Stimulated activated naive CD4-positive, alpha-beta T cell (primary cell): ENCODE results near the gene STPG3.
"Not testable (repeated sequence)": the region's sequence is repeated elsewhere in the genome, so short reads cannot be mapped to it uniquely, and the experiment has no call there.

Experiments used
- DNase-seq, 6 experiments: peaks; one replicate each; lab custom pipeline; 2025; lab: John Stamatoyannopoulos, UW

STPG3 gene

DNA sequence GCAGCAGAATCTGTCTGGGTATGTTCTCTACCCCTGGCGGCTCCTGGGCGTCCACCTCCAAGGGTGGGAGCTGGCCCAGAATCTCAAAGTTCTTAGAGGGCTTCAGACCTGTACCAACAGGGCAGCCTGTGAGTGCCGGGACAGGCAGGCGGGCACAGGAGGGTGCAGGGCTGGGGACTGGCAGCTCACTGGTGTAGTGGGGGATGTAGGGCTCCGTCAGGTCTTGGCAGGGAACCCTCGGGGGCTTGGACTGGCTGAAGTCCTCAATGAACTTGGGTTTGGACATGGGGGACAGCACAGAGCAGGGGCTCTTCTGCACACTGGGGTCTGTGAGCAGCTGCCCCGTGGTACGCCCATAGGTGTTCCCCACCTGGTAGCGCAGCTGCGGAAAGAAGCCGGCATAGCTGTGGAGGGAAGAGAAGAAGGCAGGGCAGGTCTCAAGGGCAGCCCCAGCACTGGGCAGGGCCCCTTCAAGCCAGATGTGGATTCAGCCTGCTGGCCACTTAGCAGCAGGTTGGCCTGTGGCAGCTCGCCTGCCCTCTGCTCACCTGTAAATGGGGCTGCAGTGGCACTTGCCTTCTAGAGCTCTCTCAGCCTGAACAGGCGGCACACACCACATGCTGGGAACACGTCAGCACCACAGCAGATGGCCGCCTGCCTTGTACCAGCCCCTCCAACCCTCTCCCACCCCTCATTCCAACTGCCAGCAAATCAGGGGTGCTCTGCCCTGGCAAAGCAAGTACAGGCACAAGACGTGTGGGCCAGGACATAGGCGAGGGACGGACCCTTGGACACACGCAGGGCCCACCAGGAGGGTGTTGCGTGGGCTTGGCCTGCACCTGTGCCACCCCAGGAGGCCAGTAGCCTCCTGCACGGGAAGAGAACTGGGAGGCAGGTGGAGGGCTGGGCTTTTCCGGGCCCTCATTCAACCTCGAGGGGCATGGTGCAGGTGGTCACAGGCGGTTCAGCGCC lies 5.3 kb upstream of the STPG3 start:
- no peak for DNase-seq

DNA sequence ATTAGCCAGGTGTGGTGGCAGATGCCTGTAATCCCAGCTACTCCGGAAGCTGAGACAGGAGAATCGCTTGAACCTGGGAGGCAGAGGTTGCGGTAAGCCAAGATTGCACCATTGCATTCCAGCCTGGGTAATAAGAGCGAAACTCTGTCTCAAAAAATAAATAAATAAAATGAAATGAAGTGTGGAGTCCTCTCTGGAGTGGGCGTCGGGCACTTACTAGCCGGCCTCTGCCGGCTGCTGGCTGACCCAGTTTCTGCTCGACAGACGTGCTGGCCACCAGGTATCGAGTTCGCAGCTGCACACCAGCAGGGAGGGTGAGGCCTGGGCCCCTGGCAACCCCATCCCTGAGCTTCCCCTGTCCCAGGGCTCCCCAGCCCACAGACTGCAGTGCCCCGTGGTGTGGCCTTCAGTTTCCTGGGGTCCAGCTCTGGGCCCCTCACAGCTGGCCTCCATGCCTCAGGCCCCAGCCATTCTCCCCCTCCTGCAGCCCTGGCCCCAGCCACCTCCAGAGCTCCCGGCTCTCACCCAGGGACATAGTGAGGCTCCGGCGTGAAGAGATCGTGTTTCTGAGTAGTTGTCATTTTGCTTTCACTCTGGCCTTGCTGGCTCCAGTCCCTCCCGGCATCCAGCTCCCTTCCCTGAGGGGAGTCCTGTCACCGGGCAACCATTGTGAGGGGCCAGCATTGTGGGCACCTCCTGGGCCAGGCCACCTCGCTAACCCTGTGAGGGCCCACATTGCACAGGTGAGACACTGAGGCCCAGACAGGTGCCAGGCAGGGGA lies 3.8 kb upstream of the STPG3 start:
- no peak for DNase-seq

GRCh38 chr9:137247916-137248175 lies 3.2 kb upstream of the STPG3 start:
- DNase-seq, result no peak

DNA sequence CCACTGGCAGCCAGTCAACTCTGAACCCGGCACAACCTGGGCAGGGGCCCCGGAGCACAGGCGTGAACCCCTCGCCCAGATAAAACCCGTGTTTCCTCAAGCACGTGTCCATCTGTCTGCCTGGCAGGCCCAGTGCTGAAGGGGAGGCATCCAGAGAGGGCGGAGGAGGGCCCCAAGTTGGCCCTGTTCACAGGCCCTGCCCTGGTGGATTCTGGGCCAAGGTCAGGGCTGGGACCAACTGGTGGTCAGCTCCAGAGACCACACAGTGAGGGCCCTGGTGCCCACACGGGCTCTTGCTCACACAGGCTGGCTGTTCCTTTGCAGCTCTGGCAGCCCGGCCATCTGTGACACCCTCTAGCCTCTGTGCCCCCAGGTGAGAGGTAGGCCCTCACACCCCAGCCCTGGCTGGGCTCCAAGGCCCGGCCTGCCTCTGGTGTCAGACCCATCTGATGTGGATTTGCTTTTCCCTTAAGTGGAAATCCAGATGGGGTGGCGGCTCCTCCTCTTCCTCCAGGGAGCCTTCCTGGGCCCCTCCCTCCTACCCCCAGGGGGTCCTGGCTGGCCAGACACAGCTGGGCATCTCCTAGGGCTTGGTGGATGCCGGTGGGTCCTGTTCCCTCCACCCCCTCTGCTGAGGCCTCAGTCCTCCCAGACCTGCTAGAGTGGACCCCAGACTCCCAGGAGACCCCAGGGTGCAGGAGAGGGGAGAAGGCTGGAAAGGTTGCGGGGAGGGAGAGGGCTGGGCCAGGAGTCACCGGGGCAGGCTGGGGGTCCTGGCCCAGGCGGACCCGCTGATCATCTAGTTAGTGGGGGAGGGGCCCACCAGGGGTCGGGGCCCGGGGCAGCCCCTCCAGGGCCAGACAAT lies 525 bp upstream of the STPG3 start:
- no peak for DNase-seq

DNA sequence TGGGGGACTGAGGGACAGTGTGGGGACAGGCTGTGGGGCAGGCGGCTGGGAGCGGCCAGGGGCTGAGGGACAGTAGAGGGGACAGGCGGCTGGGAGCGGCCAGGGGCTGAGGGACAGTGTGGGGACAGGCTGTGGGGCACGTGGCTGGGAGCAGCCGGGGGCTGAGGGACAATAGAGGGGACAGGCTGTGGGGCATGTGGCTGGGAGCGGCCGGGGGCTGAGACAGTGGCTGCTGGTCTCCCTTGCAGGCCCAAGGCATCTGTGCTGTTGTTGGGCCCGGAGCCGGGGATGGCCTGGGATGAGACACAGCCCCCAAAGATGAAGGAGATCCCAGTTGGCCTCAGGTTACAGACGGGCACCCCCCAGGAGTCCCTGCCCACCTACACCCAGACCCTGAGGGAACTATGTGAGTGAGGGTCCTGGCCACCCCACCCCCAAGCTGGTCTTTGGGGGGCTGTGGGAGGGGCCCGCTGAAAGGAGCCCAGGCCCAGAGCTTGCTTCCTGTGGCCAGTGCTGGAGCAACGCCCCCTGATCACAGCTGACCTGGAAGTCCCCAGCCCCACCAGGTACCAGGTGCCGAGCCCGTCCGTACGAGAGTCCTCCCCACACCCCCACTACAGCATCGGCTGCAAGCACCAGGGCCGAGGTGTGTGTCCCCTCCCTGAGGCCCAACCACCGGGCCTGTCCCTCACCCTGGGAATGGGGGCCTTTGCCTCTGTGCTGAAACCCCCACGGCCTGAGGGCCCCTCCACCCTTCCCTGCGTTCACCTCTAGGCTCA lies 593 bp downstream of the STPG3 start:
- no peak for DNase-seq

DNA sequence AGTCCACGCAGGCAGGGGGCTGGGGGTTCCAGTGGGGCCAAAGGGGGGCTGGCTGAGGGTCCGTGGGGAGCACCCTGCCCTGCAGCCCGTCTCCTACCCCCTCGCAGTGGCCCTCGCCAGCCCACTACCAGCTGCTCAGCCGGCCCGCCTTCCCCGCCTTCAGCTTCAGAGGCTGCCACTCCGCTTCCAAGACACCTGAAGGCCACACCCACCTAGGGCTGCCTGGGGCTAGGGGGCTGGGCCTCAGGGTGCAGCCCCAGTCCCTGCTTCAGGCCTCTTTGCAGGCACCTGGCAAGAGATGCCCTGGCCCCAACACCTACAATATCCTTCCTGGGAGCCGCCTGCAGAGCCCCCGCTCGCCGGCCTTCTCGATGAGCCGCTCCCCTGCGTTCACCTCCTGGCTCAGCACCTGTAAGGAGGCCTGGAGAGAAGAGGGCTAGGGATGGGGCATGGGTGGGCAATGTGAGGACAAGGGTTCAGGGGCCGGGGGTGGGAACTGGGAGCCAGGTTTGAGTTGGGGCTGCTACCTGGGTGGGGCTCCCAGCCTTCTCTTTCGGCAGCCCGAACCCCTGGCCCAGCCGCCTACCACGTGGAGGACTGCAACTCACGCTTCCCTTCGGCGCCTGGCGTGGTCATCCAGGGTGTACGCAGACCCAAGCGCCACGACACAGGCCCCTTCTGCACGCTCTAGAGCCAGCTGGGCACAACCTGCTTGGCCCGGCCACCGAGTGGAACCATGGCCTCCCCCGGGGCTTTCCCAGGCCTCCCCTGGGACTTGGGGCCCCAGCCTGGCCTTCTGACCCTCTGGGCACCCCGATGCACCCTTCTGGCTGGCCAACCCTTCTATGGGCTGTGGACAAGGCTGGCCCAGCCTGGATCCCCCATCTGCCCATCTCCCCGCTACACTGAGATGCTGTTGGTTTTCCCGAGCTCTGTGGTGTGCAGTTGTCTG lies 1.7 kb downstream of the STPG3 start:
- DNase-seq, result no peak

DNA sequence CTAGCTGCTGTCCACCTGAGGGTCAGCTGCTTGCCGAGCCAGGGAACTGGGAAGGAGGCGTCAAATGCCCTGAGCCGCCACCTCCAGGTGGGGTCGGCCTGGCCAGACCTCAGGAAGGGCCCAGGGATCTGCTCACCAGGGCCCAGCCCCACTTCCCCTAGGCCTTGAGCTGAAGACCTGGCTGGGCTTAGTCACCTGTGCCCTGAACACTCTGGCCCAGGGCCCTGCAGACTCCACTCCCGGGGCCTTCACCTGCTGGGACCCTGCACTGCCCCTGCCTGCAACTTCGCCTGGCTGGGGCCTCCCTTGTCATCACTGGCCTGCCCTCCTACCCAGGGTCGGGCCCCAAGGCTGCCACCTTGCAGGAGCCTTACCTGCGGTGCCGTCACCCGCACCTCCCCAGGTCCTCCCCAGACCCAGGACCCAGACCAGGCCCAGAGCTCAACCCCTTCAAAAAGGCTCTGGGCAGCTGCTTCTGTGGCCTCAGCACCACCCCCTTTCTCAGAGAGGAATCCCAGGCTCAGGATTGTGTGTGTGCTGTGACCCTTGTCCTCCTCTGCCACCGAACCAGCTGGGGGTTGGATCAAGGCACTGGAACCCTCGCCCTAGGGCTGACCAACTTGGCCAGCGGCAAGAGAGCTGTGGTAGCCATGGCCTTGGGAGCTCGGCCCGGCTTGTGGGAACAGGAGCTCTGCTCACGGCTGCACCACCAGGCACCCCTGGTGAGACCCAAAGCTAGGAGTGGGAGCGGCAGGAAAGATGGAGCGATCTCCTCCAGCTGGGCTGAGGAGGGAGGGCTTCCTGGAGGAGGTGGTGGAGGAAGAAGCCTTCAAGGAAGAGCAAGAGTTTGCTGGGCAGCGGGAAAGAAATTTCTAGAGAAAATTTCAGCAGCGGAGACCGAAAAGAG lies 2.9 kb downstream of the STPG3 start:
- no peak for DNase-seq

DNA sequence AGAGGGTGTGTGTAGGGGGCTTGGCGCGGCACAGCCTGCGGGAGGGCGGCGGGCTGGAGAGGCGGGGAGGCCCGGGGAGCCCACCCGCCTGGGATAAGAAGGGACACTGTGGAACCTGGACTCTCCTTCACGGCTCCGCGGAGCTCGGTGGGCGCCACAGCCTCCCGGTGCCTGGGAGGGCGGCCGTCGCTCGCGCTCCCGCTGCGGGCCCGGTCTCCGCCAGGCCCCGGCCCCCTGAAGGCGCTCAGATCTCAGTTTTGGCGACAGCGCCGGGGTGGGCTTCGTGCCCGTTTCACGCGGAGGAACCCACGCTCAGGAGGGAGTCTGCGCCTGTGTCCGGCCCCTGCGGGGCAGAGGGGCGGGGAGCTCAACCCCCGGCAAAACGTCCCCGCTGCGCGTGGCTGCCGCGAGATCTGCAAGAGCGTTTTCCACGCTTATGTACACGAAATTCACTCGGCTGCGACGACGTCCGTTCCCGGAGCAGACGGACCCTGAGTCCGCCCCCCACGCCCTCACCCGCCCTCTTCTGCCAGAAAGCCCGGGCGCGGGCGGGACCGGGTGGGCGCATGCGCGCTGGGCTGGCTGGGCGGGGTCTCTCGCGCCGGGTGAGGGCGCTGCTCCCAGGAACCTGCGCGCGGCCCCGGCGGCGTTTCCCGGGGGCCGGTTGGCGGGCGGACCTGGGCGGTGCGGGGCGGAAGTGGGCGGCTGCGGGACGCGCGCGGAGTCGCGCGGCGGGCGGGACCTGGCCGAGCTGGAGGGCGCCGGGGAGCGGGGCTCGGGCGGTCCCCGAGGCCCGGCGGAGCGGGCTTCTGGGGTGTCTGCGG lies 3.8 kb downstream of the STPG3 start, which contains the start of gene NELFB:
Gene NELFB (plus strand): TSS at position 704 of the 824 bp plus-strand sequence.
- peak; percentile 87 to 97 (median 94) for DNase-seq

GRCh38 chr9:137255448-137256114 lies 4.5 kb downstream of the STPG3 start:
- DNase-seq, result peak in 2 of 6 experiments; percentile 53 to 60

- no peak for DNase-seq
These were observed 5.3 kb downstream of the STPG3 start for GRCh38 chr9:137256362-137256761.

DNA sequence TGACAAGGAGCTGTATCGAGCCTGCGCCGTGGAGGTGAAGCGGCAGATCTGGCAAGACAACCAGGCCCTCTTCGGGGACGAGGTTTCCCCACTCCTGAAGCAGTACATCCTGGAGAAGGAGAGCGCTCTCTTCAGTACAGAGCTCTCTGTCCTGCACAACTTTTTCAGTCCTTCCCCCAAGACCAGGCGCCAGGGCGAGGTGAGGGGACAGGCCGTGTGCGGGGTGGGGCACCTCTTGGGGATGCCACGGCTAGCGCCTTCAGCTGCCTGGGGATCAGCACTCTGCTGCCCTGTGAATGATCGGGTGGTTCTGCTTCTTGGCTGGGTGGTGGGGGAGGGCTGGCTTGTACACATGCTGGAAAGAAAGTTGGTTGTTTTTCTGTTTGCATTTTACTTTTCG lies 5.8 kb downstream of the STPG3 start:
- no peak for DNase-seq

GRCh38 chr9:137262173-137262908 lies 11.3 kb downstream of the STPG3 start:
- DNase-seq, result not testable (repeated sequence)

DNA sequence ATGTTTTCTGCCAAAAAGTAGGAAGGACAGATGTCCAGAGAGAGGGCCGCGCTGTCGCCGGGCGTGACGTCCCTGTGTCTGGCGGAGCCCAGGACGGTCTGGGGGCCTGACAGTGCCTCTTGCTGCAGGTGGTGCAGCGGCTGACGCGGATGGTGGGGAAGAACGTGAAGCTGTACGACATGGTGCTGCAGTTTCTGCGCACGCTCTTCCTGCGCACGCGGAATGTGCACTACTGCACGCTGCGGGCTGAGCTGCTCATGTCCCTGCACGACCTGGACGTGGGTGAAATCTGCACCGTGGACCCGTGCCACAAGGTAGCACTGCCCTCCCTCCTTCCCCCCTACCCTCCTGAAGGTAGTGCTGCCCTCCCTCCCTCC lies 11.8 kb downstream of the STPG3 start:
- no peak for DNase-seq

GRCh38 chr9:137263506-137263905 lies 12.4 kb downstream of the STPG3 start:
- no peak for DNase-seq

GRCh38 chr9:137264067-137264466 lies 13.0 kb downstream of the STPG3 start:
- no peak for DNase-seq

DNA sequence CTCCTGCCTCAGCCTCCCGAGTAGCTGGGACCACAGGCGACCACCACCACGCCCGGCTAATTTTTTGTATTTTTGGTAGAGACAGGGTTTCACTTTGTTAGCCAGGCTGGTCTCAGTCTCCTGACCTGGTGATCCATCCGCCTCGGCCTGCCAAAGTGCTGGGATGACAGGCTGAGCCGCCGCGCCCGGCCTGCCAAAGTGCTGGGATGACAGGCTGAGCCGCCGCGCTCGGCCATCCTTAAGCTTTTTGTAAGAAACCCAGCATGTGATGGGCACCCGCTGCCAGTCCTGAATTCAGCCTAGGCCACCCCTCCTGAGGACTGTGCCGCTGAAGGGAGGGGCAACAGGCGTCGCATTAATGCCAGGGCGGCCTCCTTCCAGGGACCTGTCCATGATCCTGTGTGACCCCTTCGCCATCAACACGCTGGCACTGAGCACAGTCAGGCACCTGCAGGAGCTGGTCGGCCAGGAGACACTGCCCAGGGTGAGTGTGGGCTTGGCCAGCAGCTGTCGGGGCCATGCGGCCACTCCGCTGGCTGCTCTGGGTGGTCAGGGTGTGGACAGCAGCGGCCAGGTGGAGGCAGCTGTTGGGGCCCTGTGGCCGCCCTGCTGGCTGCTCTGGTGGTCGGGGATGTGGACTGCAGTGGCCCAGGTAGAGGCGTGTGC lies 14.5 kb downstream of the STPG3 start:
- no peak for DNase-seq

GRCh38 chr9:137266162-137266527 lies 15.1 kb downstream of the STPG3 start:
- no peak for DNase-seq
